ENCODE data around the gene HS2ST1. TPM values are rescaled to one million over a fixed set of nuclear protein-coding genes. Genes with fewer than 3 reads are reported as not detected.

The HS2ST1 gene
- polyA plus RNA-seq, 3 donors, result 2.6 to 6.0 (median 4.2) TPM

DNA sequence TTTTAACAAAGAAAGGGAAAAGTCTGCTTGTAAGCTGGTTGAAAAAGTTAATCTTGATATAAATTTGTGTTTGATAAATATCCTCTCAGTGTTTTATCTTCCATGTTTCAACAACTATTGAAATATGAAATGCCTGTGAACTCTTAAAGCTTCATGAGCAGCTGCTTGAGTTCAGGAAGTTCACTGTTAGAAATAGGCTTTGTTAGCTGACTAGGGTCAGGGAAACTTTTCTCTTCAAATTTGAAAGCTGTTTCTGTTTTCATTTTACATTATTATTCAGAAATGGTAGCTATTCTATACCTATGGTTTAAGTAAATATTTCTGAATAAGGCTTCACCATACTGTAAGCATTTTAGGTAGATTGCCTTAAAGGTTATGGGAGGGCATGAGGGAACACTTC is 191.7 kb downstream of the HS2ST1 start:
- Mint-ChIP-seq H3K4me1 (no peaks in the 10 kb centered on the region), H3K4me3 (no peak overlapping the region), H3K27ac (no peak overlapping the region), H3K9me3 (no peaks in the 10 kb centered on the region), H3K27me3 (ENCODE audit: low read depth in 3 of 3) (no peaks in the 10 kb centered on the region), H3K36me3 (peaks cover 6 to 10% of the 10 kb centered on the region in 2 donors)
- DNase-seq, result no peak
- Histone ChIP-seq H4K20me1 (ENCODE audit: insufficient read depth, low read length) (no peaks in the 10 kb centered on the region), H3K36me3 (replicated peaks in 1 of 2; ENCODE audit: control insufficient read depth in 1 of 2, insufficient read depth in 2 of 2, low read length in 2 of 2) (no peaks in the 10 kb centered on the region), H3K4me2 (replicated peaks; ENCODE audit: extremely low read depth, low read length, poor library complexity, severe bottlenecking) (no peak overlapping the region), H3K4me1 (ENCODE audit: control insufficient read depth in 1 of 2, insufficient read depth in 2 of 2, low read length in 2 of 2) (no peaks in the 10 kb centered on the region), H3K79me2 (ENCODE audit: insufficient read depth, low read length) (no peaks in the 10 kb centered on the region), H2AFZ (ENCODE audit: insufficient read depth, low read depth, low read length, poor library complexity, severe bottlenecking) (no peak overlapping the region), H3K4me3 (replicated peaks in 1 of 3; ENCODE audit: low read depth in 2 of 3, low read length in 3 of 3) (no peak overlapping the region), H3K9ac (ENCODE audit: insufficient read depth, low read length, poor library complexity, severe bottlenecking) (no peak overlapping the region), H3K9me3 (replicated peaks in 1 of 2; ENCODE audit: control insufficient read depth in 1 of 2, insufficient read depth in 1 of 2, low read length in 2 of 2) (no peaks in the 10 kb centered on the region), H3K27me3 (ENCODE audit: control insufficient read depth in 2 of 2, insufficient read depth in 2 of 2, low read length in 2 of 2) (no peaks in the 10 kb centered on the region), H3K27ac (ENCODE audit: low read depth in 1 of 2, low read length in 2 of 2) (no peak overlapping the region)
- intact Hi-C loops (cut with micrococcal nuclease), result no loop called here
- TF ChIP-seq, protein P1, sequence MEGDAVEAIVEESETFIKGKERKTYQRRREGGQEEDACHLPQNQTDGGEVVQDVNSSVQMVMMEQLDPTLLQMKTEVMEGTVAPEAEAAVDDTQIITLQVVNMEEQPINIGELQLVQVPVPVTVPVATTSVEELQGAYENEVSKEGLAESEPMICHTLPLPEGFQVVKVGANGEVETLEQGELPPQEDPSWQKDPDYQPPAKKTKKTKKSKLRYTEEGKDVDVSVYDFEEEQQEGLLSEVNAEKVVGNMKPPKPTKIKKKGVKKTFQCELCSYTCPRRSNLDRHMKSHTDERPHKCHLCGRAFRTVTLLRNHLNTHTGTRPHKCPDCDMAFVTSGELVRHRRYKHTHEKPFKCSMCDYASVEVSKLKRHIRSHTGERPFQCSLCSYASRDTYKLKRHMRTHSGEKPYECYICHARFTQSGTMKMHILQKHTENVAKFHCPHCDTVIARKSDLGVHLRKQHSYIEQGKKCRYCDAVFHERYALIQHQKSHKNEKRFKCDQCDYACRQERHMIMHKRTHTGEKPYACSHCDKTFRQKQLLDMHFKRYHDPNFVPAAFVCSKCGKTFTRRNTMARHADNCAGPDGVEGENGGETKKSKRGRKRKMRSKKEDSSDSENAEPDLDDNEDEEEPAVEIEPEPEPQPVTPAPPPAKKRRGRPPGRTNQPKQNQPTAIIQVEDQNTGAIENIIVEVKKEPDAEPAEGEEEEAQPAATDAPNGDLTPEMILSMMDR (IDR thresholded peaks at IDR 0.05), result no peak

DNA sequence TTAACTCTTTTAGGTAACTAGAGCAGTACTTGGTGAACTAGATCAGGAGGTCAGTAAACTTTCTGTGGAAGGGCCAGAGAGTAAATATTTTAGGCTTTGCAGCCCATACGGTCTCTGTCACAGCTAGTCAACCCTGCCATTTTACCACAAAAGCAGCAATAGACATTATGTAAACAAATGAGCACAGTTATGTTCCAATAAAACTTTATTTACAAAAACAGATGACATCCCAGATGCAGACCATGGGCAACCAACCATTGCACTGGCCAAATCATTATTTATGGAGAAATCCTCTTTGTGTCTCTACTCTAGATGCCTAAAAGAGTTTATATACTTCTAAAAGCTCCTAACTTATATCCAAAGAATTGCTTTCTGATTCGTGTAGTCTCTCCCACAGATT is 192.4 kb downstream of the HS2ST1 start:
- intact Hi-C loops (cut with micrococcal nuclease), result no loop called here
- H3K4me3 Mint-ChIP-seq, result no peak overlapping the region

More for the DNA sequence above, 192.4 kb downstream of the HS2ST1 start:
- Mint-ChIP-seq H3K36me3 (peaks cover 4% of the 10 kb centered on the region in 2 donors), H3K27me3 (ENCODE audit: low read depth in 3 of 3) (no peaks in the 10 kb centered on the region), H3K9me3 (no peaks in the 10 kb centered on the region), H3K4me1 (no peaks in the 10 kb centered on the region), H3K27ac (no peak overlapping the region)
- Histone ChIP-seq H3K9ac (ENCODE audit: insufficient read depth, low read length, poor library complexity, severe bottlenecking) (no peak overlapping the region), H3K9me3 (replicated peaks in 1 of 2; ENCODE audit: control insufficient read depth in 1 of 2, insufficient read depth in 1 of 2, low read length in 2 of 2) (no peaks in the 10 kb centered on the region), H3K27ac (ENCODE audit: low read depth in 1 of 2, low read length in 2 of 2) (no peak overlapping the region), H3K36me3 (replicated peaks in 1 of 2; ENCODE audit: control insufficient read depth in 1 of 2, insufficient read depth in 2 of 2, low read length in 2 of 2) (no peaks in the 10 kb centered on the region), H3K79me2 (ENCODE audit: insufficient read depth, low read length) (no peaks in the 10 kb centered on the region), H3K4me2 (replicated peaks; ENCODE audit: extremely low read depth, low read length, poor library complexity, severe bottlenecking) (no peak overlapping the region), H4K20me1 (ENCODE audit: insufficient read depth, low read length) (no peaks in the 10 kb centered on the region), H3K4me3 (replicated peaks in 1 of 3; ENCODE audit: low read depth in 2 of 3, low read length in 3 of 3) (no peak overlapping the region), H3K27me3 (ENCODE audit: control insufficient read depth in 2 of 2, insufficient read depth in 2 of 2, low read length in 2 of 2) (no peaks in the 10 kb centered on the region), H3K4me1 (ENCODE audit: control insufficient read depth in 1 of 2, insufficient read depth in 2 of 2, low read length in 2 of 2) (no peaks in the 10 kb centered on the region), H2AFZ (ENCODE audit: insufficient read depth, low read depth, low read length, poor library complexity, severe bottlenecking) (no peak overlapping the region)
- DNase-seq, result no peak
- TF ChIP-seq, protein P1 (IDR thresholded peaks at IDR 0.05), result no peak
- WGBS (ENCODE audit: insufficient coverage), result 100% methylated on average over 1 of the region's 2 CpGs

Measured in CD14-positive monocyte (primary cell).